ENCODE results near the gene KIAA0825. TPM values are rescaled to one million over a fixed set of nuclear protein-coding genes. Genes with fewer than 3 reads are reported as not detected.
"Not testable (repeated sequence)": the region's sequence is repeated elsewhere in the genome, so short reads cannot be mapped to it uniquely, and the experiment has no call there.

The KIAA0825 gene
- total and polyA plus RNA-seq, 7 donors, result 0.46 to 4.6 (median 3.3) TPM; not detected in 1

GRCh38 chr5:94613583-94613982 lies 4.8 kb downstream of the KIAA0825 start:
- TF ChIP-seq POLR2A (IDR thresholded peaks at IDR 0.05), result no peak
- no peak for TF ChIP-seq EP300 (IDR thresholded peaks at IDR 0.05)
- no peak for TF ChIP-seq POLR2AphosphoS5 (IDR thresholded peaks at IDR 0.05)
- TF ChIP-seq CTCF (IDR thresholded peaks at IDR 0.05), result no peak
- 51 to 74% methylated on average over 2 of the region's 2 CpGs for WGBS, 2 donors
- Histone ChIP-seq H3K4me1 (peaks cover 0 to 9% (median 7%) of the 10 kb centered on the region in 4 donors), H3K27me3 (no peaks in the 10 kb centered on the region), H3K36me3 (no peaks in the 10 kb centered on the region), H3K4me3 (no peak overlapping the region), H3K9me3 (no peaks in the 10 kb centered on the region), H3K27ac (no peak overlapping the region)
- DNase-seq, result no peak
- intact Hi-C loops (cut with DNase I), result no loop called here

GRCh38 chr5:94595281-94595840 lies 23.0 kb downstream of the KIAA0825 start:
- no peak overlapping the region for H3K27ac ChIP-seq
- DNase-seq, result no peak
- H3K4me3 ChIP-seq, result no peak overlapping the region
- TF ChIP-seq POLR2A (IDR thresholded peaks at IDR 0.05) (no peak), CTCF (IDR thresholded peaks at IDR 0.05) (no peak), POLR2AphosphoS5 (IDR thresholded peaks at IDR 0.05) (no peak), EP300 (IDR thresholded peaks at IDR 0.05) (no peak)
- no peaks in the 10 kb centered on the region for H3K27me3 ChIP-seq
- intact Hi-C loops (cut with DNase I), result no loop called here
- 90 to 93% methylated on average over 7 of the region's 7 CpGs for WGBS, 2 donors
- no peaks in the 10 kb centered on the region for H3K9me3 ChIP-seq
- H3K36me3 ChIP-seq, result no peaks in the 10 kb centered on the region
- no peaks in the 10 kb centered on the region for H3K4me1 ChIP-seq

GRCh38 chr5:94577466-94578245 lies 40.7 kb downstream of the KIAA0825 start:
- Histone ChIP-seq H3K4me3 (no peak overlapping the region), H3K27me3 (no peaks in the 10 kb centered on the region), H3K27ac (no peak overlapping the region), H3K4me1 (no peaks in the 10 kb centered on the region), H3K36me3 (no peaks in the 10 kb centered on the region), H3K9me3 (no peaks in the 10 kb centered on the region)
- intact Hi-C loops (cut with DNase I), result no loop called here
- TF ChIP-seq POLR2A (IDR thresholded peaks at IDR 0.05) (no peak), POLR2AphosphoS5 (IDR thresholded peaks at IDR 0.05) (no peak), CTCF (IDR thresholded peaks at IDR 0.05) (no peak), EP300 (IDR thresholded peaks at IDR 0.05) (no peak)
- no peak for DNase-seq

- Histone ChIP-seq H3K27ac (no peak overlapping the region), H3K4me1 (no peaks in the 10 kb centered on the region), H3K4me3 (no peak overlapping the region), H3K9me3 (no peaks in the 10 kb centered on the region), H3K36me3 (no peaks in the 10 kb centered on the region), H3K27me3 (no peaks in the 10 kb centered on the region)
- DNase-seq, result no peak
- TF ChIP-seq EP300 (IDR thresholded peaks at IDR 0.05) (no peak), POLR2A (IDR thresholded peaks at IDR 0.05) (no peak), CTCF (IDR thresholded peaks at IDR 0.05) (no peak), POLR2AphosphoS5 (IDR thresholded peaks at IDR 0.05) (no peak)
- WGBS, 2 donors, result 80 to 81% methylated on average over 4 of the region's 4 CpGs
- intact Hi-C loops (cut with DNase I), result no loop called here
Observed at GRCh38 chr5:94575196-94575595, 43.2 kb downstream of the KIAA0825 start.

- H3K27ac ChIP-seq; H3K4me3 ChIP-seq; H3K4me1 ChIP-seq; intact Hi-C loops (cut with DNase I); H3K27me3 ChIP-seq; DNase-seq; H3K36me3 ChIP-seq; H3K9me3 ChIP-seq: not testable (repeated sequence)
- WGBS, 2 donors, result 77 to 96% methylated on average over 1 of the region's 1 CpG
Observed at GRCh38 chr5:94573349-94573748, 45.1 kb downstream of the KIAA0825 start.
